H1 (cell line): ENCODE data around the gene IGLL5. TPM values are rescaled to one million over a fixed set of nuclear protein-coding genes. Genes with fewer than 3 reads are reported as not detected.

Experiments
- CTCF ChIA-PET: fragments of 300-600 bp; sonication (Branson Sonifier 250); formaldehyde crosslinking; loops from one replicate; lab custom pipeline; 2021; ENCODE audit not compliant: partially characterized antibody; lab: Charles Lee
- POLR2A ChIA-PET: fragments of 300-600 bp; sonication (Branson Sonifier 250); formaldehyde crosslinking; loops from one replicate; lab custom pipeline; 2021; ENCODE audit warnings: inconsistent platforms; ENCODE audit not compliant: partially characterized antibody; lab: Charles Lee
- DNase-seq, 2 experiments: peaks; one replicate each; pipeline versions ENCODE4 v3.0.0 to v3.0.0-alpha.2; 2010 to 2022; ENCODE audit warnings: low spot score in 2 of 2, low read depth in 1 of 2, mixed read lengths in 1 of 2
- FAIRE-seq: peaks from 2 replicates; lab custom pipeline; 2011; peaks lifted over from hg19 to GRCh38; lab: Jason Lieb, UNC
- H2AFZ ChIP-seq: 2 replicates; pipeline ENCODE4 v1.8.1; 2012; ENCODE audit warnings: low read length, inconsistent platforms
- H2AK5ac ChIP-seq: 2 replicates; pipeline ENCODE4 v1.6.1; 2013; ENCODE audit warnings: low read depth, low read length
- H2BK120ac ChIP-seq: replicated peaks from 2 replicates; pipeline ENCODE3; 2013; ENCODE audit warnings: low read depth, low read length, inconsistent platforms
- H2BK12ac ChIP-seq: 2 replicates; pipeline ENCODE4 v1.6.1; 2013; ENCODE audit warnings: low read depth, low read length
- H2BK15ac ChIP-seq: 2 replicates; pipeline ENCODE4 v1.6.1; 2013; ENCODE audit warnings: low read length
- H2BK20ac ChIP-seq: 2 replicates; pipeline ENCODE4 v1.6.1; 2013; ENCODE audit warnings: low read length
- H2BK5ac ChIP-seq: 2 replicates; pipeline ENCODE4 v1.6.1; 2013; ENCODE audit warnings: low read depth, low read length
- H3K14ac ChIP-seq: 2 replicates; pipeline ENCODE4 v1.6.1; 2013; ENCODE audit warnings: inconsistent platforms; ENCODE audit not compliant: insufficient read length
- H3K18ac ChIP-seq: 2 replicates; pipeline ENCODE4 v1.6.1; 2013; ENCODE audit warnings: low read length; ENCODE audit errors: extremely low read depth
- H3K23ac ChIP-seq: 2 replicates; pipeline ENCODE4 v1.6.1; 2013; ENCODE audit warnings: inconsistent platforms; ENCODE audit not compliant: insufficient read length
- H3K23me2 ChIP-seq: 2 replicates; pipeline ENCODE4 v1.6.1; 2013; ENCODE audit warnings: low read depth, low read length
- H3K27ac ChIP-seq: 2 replicates; pipeline ENCODE4 v1.6.1; 2011; ENCODE audit warnings: low read depth, low read length, inconsistent platforms
- H3K27me3 ChIP-seq, 4 experiments: replicated peaks in 1 of 4; 1 replicate in 1 of 4; 2 replicates in 3 of 4; pipeline versions ENCODE4 v1.6.1 to v1.8.1; 2011 to 2013; ENCODE audit warnings: low read length in 3 of 4, mild to moderate bottlenecking in 3 of 4, inconsistent platforms in 2 of 4, mixed read lengths in 2 of 4, moderate library complexity in 1 of 4; ENCODE audit not compliant: control insufficient read depth in 3 of 4, insufficient read depth in 3 of 4; ENCODE audit errors: extremely low read depth in 1 of 4
- H3K36me3 ChIP-seq, 4 experiments: 2 replicates each; pipeline versions ENCODE4 v1.6.1 to v1.8.1; 2011 to 2013; ENCODE audit warnings: mild to moderate bottlenecking in 4 of 4, low read length in 3 of 4, moderate library complexity in 2 of 4, control low read depth in 1 of 4, inconsistent platforms in 1 of 4; ENCODE audit not compliant: insufficient read depth in 4 of 4, control insufficient read depth in 2 of 4
- H3K4ac ChIP-seq: replicated peaks from 2 replicates; pipeline ENCODE3; 2013; ENCODE audit warnings: low read length, low read depth, mixed read lengths, inconsistent platforms; ENCODE audit not compliant: insufficient read length
- H3K4me1 ChIP-seq, 4 experiments: replicated peaks in 1 of 4; 1 replicate in 1 of 4; 2 replicates in 3 of 4; pipeline versions ENCODE4 v1.6.1 to v1.8.1; 2011 to 2013; ENCODE audit warnings: low read length in 3 of 4, inconsistent platforms in 2 of 4, mixed read lengths in 1 of 4; ENCODE audit not compliant: insufficient read depth in 4 of 4, control insufficient read depth in 3 of 4
- H3K4me2 ChIP-seq, 2 experiments: 2 replicates each; pipeline versions ENCODE4 v1.6.1 to v1.8.1; 2011 to 2013; ENCODE audit warnings: low read depth in 2 of 2, low read length in 2 of 2, control low read depth in 1 of 2, inconsistent platforms in 1 of 2, mild to moderate bottlenecking in 1 of 2; ENCODE audit not compliant: insufficient read depth in 1 of 2
- H3K4me3 ChIP-seq, 4 experiments: fragments of 200-600, 300-600 bp in 1 of 4; sonication (generic), shearing (Covaris generic), sonication (Bioruptor Twin) in 1 of 4; 2 replicates each; pipeline versions ENCODE4 v1.5.1 to v1.8.1; 2011 to 2016; ENCODE audit warnings: low read length in 4 of 4, low read depth in 3 of 4, control low read depth in 2 of 4, inconsistent platforms in 2 of 4, mild to moderate bottlenecking in 2 of 4, mixed read lengths in 1 of 4, moderate library complexity in 1 of 4; ENCODE audit not compliant: insufficient read depth in 2 of 4; ENCODE audit errors: extremely low read depth in 1 of 4
- H3K56ac ChIP-seq: replicated peaks from 2 replicates; pipeline ENCODE3; 2013; ENCODE audit warnings: low read depth, mild to moderate bottlenecking, mixed read lengths, low read length, inconsistent platforms; ENCODE audit not compliant: insufficient read length
- H3K79me1 ChIP-seq: 2 replicates; pipeline ENCODE4 v1.6.1; 2013; ENCODE audit warnings: low read depth, low read length, control low read depth
- H3K79me2 ChIP-seq, 2 experiments: 2 replicates each; pipeline versions ENCODE4 v1.6.1 to v1.8.1; 2012 to 2013; ENCODE audit warnings: low read length in 2 of 2, mild to moderate bottlenecking in 2 of 2, inconsistent platforms in 1 of 2; ENCODE audit not compliant: insufficient read depth in 2 of 2, control insufficient read depth in 1 of 2
- H3K9ac ChIP-seq, 4 experiments: replicated peaks in 1 of 4; 1 replicate in 1 of 4; 2 replicates in 3 of 4; pipeline versions ENCODE4 v1.6.1 to v1.8.1; 2011 to 2013; ENCODE audit warnings: low read depth in 3 of 4, low read length in 3 of 4, control low read depth in 2 of 4, mild to moderate bottlenecking in 2 of 4, moderate library complexity in 2 of 4, inconsistent platforms in 1 of 4; ENCODE audit errors: extremely low read depth in 1 of 4
- H3K9me3 ChIP-seq, 2 experiments: 2 replicates each; pipeline versions ENCODE4 v1.6.1 to v1.8.1; 2012 to 2013; ENCODE audit warnings: mild to moderate bottlenecking in 2 of 2, moderate library complexity in 2 of 2, control low read depth in 1 of 2, inconsistent platforms in 1 of 2, low read depth in 1 of 2, low read length in 1 of 2, mixed read lengths in 1 of 2; ENCODE audit not compliant: insufficient read depth in 2 of 2
- H4K20me1 ChIP-seq, 2 experiments: replicated peaks in 1 of 2; 2 replicates each; pipeline versions ENCODE3 to v1.8.1; 2011 to 2013; ENCODE audit warnings: inconsistent platforms in 2 of 2, low read length in 2 of 2, mild to moderate bottlenecking in 1 of 2; ENCODE audit not compliant: insufficient read depth in 2 of 2, control insufficient read depth in 1 of 2
- H4K5ac ChIP-seq: 2 replicates; pipeline ENCODE4 v1.6.1; 2013; ENCODE audit warnings: low read length, low read depth, mixed read lengths, inconsistent platforms; ENCODE audit not compliant: insufficient read length
- H4K8ac ChIP-seq: 2 replicates; pipeline ENCODE4 v1.8.0; 2013; ENCODE audit warnings: mild to moderate bottlenecking, moderate library complexity, low read length, inconsistent platforms; ENCODE audit not compliant: insufficient read depth; ENCODE audit errors: extremely low read depth
- H4K91ac ChIP-seq: replicated peaks from 2 replicates; pipeline ENCODE3; 2013; ENCODE audit warnings: low read length, mixed read lengths, inconsistent platforms; ENCODE audit not compliant: insufficient read length
- CHD1 ChIP-seq: IDR thresholded peaks from 2 replicates; pipeline ENCODE4 v1.6.1; 2012; ENCODE audit warnings: low read depth, low read length, improper control_type of control experiment
- EP300 ChIP-seq, 2 experiments: IDR thresholded peaks; 1 replicate in 1 of 2; 2 replicates in 1 of 2; pipeline ENCODE4 v1.6.1; 2011 to 2012; ENCODE audit warnings: low read depth in 2 of 2, low read length in 2 of 2, mild to moderate bottlenecking in 2 of 2, borderline replicate concordance in 1 of 2, inconsistent platforms in 1 of 2, moderate library complexity in 1 of 2
- RFX5 ChIP-seq: IDR thresholded peaks from 2 replicates; pipeline ENCODE4 v1.6.1; 2011; ENCODE audit warnings: low read depth, low read length, improper control_type of control experiment, borderline replicate concordance
- RNF2 ChIP-seq: fragments of 200-900, 300-1000 bp; sonication (generic); IDR thresholded peaks from 2 replicates; pipeline ENCODE4 v1.7.1; 2016; ENCODE audit warnings: borderline replicate concordance, low read depth, mild to moderate bottlenecking, antibody characterized with exemption, low read length; ENCODE audit not compliant: poor library complexity, severe bottlenecking; ENCODE audit errors: missing control alignments
- SIX5 ChIP-seq: IDR thresholded peaks from 2 replicates; pipeline ENCODE4 v1.6.1; 2011; ENCODE audit warnings: mild to moderate bottlenecking, low read depth, low read length
- WGBS, 2 experiments: shearing (Covaris generic) in 1 of 2; methylation state at CpG; one replicate each; pipeline versions ENCODE4 v1.1.6 to v1.1.7; 2013 to 2015; ENCODE audit warnings: low lambda C conversion rate in 2 of 2, mixed read lengths in 2 of 2, inconsistent platforms in 1 of 2, low coverage in 1 of 2, missing lambda C conversion rate in 1 of 2; ENCODE audit not compliant: insufficient replicate concordance in 2 of 2, insufficient coverage in 1 of 2, insufficient read length in 1 of 2; ENCODE audit errors: extremely low coverage in 1 of 2, missing lambda C conversion rate in 1 of 2; 5-methylcytosine and 5-hydroxymethylcytosine counted together
- polyA plus RNA-seq, 7 experiments: library from polyadenylated mRNA; depleted of rRNA in 3 of 7; stranded (reverse) in 5 of 7; unstranded in 2 of 7; fragments of >200 nt in 5 of 7; fragments of 200-250 nt in 2 of 7; gene quantifications; 1 replicate in 5 of 7; 2 replicates in 1 of 7; 4 replicates in 1 of 7; pipeline versions ENCODE4 v1.2.1 to v1.2.3, GENCODE V29; 2011 to 2013; ENCODE audit warnings: missing spikeins in 2 of 7, mixed read lengths in 2 of 7
- total RNA-seq: library from RNA; stranded (reverse); fragmentation: NEBNext Ultra II Directional; extraction: Animal tissue kit (Norgen Biotek cat#: 25700); gene quantifications from 2 replicates; pipeline ENCODE4 v1.2.1, GENCODE V29; 2021

Gene IGLL5
- total and polyA plus RNA-seq, 2 of the 8 experiments (the other 6 are each of a cell fraction or from before 2014, with no cell fraction given) = not detected

- H2BK5ac ChIP-seq = no peak overlapping the region
- H3K4me1 ChIP-seq = peaks cover 0 to 11% (median 0%) of the 10 kb centered on the region in 4 experiments; a peak in 1 of 7 replicates
- H2BK20ac ChIP-seq = no peak overlapping the region
- H3K4ac ChIP-seq = no peak overlapping the region
- H3K79me1 ChIP-seq = no peaks in the 10 kb centered on the region
- H3K18ac ChIP-seq = no peak overlapping the region
- no peaks in the 10 kb centered on the region for H3K36me3 ChIP-seq
- H3K27ac ChIP-seq = no peak overlapping the region
- H3K4me3 ChIP-seq = no peak overlapping the region
- FAIRE-seq (no peak), DNase-seq (no peak)
- no peak overlapping the region for H2BK120ac ChIP-seq
- ChIA-PET CTCF (no interaction called here), POLR2A (no interaction called here)
- H3K4me2 ChIP-seq = no peak overlapping the region
- no peak overlapping the region; the same call in 1 of the 2 replicates for H4K8ac ChIP-seq
- H4K5ac ChIP-seq = no peak overlapping the region
- no peaks in the 10 kb centered on the region for H3K79me2 ChIP-seq
- H3K9ac ChIP-seq = no peak overlapping the region
- H3K23me2 ChIP-seq = no peaks in the 10 kb centered on the region
- no peak overlapping the region for H2BK12ac ChIP-seq
- no peaks in the 10 kb centered on the region for H4K20me1 ChIP-seq
- no peak overlapping the region for H2AK5ac ChIP-seq
- peaks cover 34 to 90% of the 10 kb centered on the region in 2 experiments for H3K9me3 ChIP-seq
- no peak overlapping the region for H3K23ac ChIP-seq
- H4K91ac ChIP-seq = no peak overlapping the region
- no peak overlapping the region for H3K14ac ChIP-seq
- no peak overlapping the region for H3K56ac ChIP-seq
- peaks cover 1 to 13% (median 10%) of the 10 kb centered on the region in 4 experiments for H3K27me3 ChIP-seq
- 85 to 100% methylated on average over 1 to 9 of the region's 9 CpGs for WGBS, 2 experiments
- no peak overlapping the region for H2BK15ac ChIP-seq
- H2AFZ ChIP-seq = no peak overlapping the region
- TF ChIP-seq RNF2 = no peak
- TF ChIP-seq RFX5 = no peak
- TF ChIP-seq CHD1 = no peak
- TF ChIP-seq EP300 (IDR thresholded peaks at IDR 0.05; ENCODE audit: borderline replicate concordance in 1 of 2, low read depth in 2 of 2, low read length in 2 of 2) = no peak
- TF ChIP-seq SIX5 = no peak
Observed at GRCh38 chr22:22924369-22925145, 36.9 kb downstream of the IGLL5 start.
